ENCODE results near the gene CLIC4. TPM values are rescaled to one million over a fixed set of nuclear protein-coding genes. Genes with fewer than 3 reads are reported as not detected.

The CLIC4 gene
- total and polyA plus RNA-seq, 8 donors = 12.0 to 86.7 (median 24.8) TPM

DNA sequence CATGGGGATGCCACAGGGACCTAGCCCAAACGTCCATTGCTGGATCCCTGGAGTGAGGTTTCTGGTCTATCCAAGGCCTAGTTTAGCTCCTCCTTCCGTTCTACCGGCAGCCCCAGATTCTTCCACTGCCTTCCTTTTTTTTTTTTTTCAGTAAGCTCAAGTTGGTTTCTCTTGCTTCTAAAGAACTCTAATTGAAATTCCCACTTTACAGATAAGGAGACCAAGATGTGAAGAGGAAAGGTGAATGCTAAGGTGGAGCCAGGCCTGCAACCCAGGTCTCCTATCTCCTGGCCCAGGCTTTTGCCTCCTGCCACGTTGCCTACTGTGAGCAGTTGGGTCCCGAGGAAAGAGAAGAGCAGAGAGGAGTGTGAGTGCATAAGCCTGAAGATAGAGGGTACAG is 31.5 kb upstream of the CLIC4 start:
- no peak overlapping the region for H3K4me3 ChIP-seq
- no peaks in the 10 kb centered on the region for H3K36me3 ChIP-seq
- TF ChIP-seq, protein P1, sequence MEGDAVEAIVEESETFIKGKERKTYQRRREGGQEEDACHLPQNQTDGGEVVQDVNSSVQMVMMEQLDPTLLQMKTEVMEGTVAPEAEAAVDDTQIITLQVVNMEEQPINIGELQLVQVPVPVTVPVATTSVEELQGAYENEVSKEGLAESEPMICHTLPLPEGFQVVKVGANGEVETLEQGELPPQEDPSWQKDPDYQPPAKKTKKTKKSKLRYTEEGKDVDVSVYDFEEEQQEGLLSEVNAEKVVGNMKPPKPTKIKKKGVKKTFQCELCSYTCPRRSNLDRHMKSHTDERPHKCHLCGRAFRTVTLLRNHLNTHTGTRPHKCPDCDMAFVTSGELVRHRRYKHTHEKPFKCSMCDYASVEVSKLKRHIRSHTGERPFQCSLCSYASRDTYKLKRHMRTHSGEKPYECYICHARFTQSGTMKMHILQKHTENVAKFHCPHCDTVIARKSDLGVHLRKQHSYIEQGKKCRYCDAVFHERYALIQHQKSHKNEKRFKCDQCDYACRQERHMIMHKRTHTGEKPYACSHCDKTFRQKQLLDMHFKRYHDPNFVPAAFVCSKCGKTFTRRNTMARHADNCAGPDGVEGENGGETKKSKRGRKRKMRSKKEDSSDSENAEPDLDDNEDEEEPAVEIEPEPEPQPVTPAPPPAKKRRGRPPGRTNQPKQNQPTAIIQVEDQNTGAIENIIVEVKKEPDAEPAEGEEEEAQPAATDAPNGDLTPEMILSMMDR (IDR thresholded peaks at IDR 0.05) = no peak
- H3K27ac ChIP-seq = no peak overlapping the region
- intact Hi-C loops (cut with DNase I) = no loop called here
- ATAC-seq (no peak), DNase-seq (no peak), FAIRE-seq (no peak)
- H3K4me1 ChIP-seq = peaks cover 0 to 12% (median 10%) of the 10 kb centered on the region in 3 donors
- no peaks in the 10 kb centered on the region for H3K27me3 ChIP-seq
- H3K9me3 ChIP-seq = no peaks in the 10 kb centered on the region
- 71 to 87% methylated on average over 5 of the region's 5 CpGs for WGBS, 2 donors

DNA sequence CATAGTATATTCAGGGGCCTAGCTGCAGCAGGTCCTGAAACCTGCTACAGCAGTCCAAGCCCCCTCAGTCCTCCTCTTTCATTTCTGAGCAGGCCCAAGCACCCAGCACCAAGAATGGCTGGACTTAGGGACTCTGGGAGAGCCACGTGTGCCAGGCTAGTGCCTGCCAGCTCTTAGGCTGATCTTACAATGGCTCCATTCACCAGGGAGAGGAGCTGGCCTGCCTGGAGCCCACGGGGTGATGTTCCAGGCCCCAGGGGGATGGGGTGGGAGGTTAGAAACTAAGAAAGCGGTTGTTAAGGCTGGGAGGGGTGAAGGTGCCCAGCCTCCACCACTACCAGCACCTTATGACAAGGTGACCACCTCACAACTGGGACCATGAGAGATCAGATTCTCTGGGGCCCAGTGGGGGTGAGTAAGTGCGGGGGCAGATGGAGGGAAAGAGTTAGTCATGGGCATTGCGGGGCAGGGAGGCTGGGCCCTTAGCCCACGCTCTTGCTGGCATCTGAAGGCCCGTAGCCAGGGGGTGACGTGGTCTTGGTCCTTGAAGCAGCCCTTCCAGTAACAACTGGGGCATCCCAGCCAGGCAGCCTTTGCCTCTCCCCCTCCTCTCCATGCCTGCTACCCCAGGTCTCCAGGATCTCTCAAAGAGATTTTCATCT is 30.3 kb upstream of the CLIC4 start:
- no peak for DNase-seq
- H3K9me3 ChIP-seq = no peaks in the 10 kb centered on the region
- peaks cover 0 to 12% (median 10%) of the 10 kb centered on the region in 3 donors for H3K4me1 ChIP-seq
- 81 to 84% methylated on average over 7 to 8 of the region's 8 CpGs for WGBS, 2 donors
- intact Hi-C loops (cut with DNase I) = no loop called here
- peak in 2 of 4 donors; percentile 23 to 32 for ATAC-seq
- H3K36me3 ChIP-seq = no peaks in the 10 kb centered on the region
- no peaks in the 10 kb centered on the region for H3K27me3 ChIP-seq
- TF ChIP-seq, protein P1 (IDR thresholded peaks at IDR 0.05) = no peak
- H3K27ac ChIP-seq = no peak overlapping the region
- no peak overlapping the region for H3K4me3 ChIP-seq
- FAIRE-seq = no peak

DNA sequence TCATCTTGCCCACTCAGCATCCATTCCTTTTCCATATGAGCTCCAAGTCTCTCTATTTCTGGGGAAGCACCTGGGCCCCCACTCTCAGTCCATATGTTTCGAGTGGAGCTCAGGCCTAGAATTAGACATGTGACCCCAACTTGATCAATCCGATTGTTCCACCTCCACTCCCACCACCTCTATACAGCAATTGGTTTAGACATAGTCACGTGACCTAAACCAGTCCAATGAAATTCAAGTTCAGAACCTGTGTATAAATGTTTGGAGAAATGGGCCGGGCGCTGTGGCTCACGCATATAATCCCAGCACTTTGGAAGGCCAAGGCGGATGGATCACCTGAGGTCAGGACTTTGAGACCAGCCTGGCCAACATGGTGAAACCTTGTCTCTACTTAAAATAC is 29.6 kb upstream of the CLIC4 start:
- peaks cover 0 to 12% (median 10%) of the 10 kb centered on the region in 3 donors for H3K4me1 ChIP-seq
- FAIRE-seq = no peak
- H3K36me3 ChIP-seq = no peaks in the 10 kb centered on the region
- 93 to 99% methylated on average over 7 of the region's 7 CpGs for WGBS, 2 donors
- intact Hi-C loops (cut with DNase I) = no loop called here
- no peak for ATAC-seq
- no peaks in the 10 kb centered on the region for H3K27me3 ChIP-seq
- H3K4me3 ChIP-seq = no peak overlapping the region
- TF ChIP-seq, protein P1 (IDR thresholded peaks at IDR 0.05) = no peak
- no peak overlapping the region for H3K27ac ChIP-seq
- no peak for DNase-seq
- no peaks in the 10 kb centered on the region for H3K9me3 ChIP-seq

DNA sequence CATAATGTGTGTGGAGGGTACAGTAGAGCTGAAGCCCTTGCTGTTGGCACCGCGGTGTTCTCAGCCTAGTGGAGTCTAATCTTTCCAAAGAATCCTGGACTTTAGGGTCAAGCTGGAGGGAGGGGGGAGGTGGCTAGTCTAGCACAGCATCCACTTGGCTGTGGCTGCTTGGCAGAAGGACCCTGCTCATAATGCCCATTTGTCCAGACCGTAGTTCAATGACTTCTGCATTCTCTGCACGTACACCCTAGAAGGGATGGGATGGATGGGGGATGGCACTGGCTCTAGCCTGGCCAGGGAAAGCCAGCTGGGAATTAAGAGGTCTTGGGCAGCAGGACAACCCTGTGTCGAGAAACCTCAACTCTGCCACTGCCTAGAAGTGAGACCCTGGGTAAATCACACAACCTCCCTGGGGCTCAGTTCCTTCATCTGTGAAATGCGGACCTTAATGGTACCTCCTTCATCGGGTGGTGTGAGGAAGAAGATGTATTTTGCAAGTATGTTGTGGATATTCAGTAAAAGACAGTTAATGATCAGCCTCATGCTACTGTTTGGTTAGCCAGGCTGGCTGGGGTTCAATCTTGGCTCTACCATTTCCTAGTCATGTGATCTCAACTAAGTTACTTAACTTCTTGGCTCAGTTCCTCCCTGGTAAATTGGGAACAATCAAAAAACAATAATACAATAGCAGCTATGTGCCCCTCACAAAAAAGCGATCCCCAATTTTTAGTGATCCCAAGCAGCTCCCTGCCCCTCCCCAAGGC is 27.2 kb upstream of the CLIC4 start:
- no peaks in the 10 kb centered on the region for H3K9me3 ChIP-seq
- no peak overlapping the region for H3K4me3 ChIP-seq
- DNase-seq (peak in 3 of 6 donors; percentile 35 to 50 (median 42)), FAIRE-seq (no peak), ATAC-seq (peak; percentile 55 to 83 (median 68))
- intact Hi-C loops (cut with DNase I) = no loop called here
- TF ChIP-seq, protein P1 (IDR thresholded peaks at IDR 0.05) = no peak
- H3K27ac ChIP-seq = no peak overlapping the region
- WGBS, 2 donors = 78 to 82% methylated on average over 8 of the region's 8 CpGs
- no peaks in the 10 kb centered on the region for H3K36me3 ChIP-seq
- H3K4me1 ChIP-seq = peaks cover 0 to 10% (median 9%) of the 10 kb centered on the region in 3 donors
- H3K27me3 ChIP-seq = no peaks in the 10 kb centered on the region

Data from pancreas (tissue), 10 donors.